Articular chondrocyte of knee joint (primary cell): ENCODE measurements around the gene AASDHPPT. TPM values are rescaled to one million over a fixed set of nuclear protein-coding genes. Genes with fewer than 3 reads are reported as not detected.

Source experiments
- total RNA-seq: library from RNA; depleted of rRNA; stranded (reverse); fragments of >200 nt; gene quantifications from 2 replicates; pipeline ENCODE4 v1.2.3, GENCODE V29; 2012

AASDHPPT gene, protein sequence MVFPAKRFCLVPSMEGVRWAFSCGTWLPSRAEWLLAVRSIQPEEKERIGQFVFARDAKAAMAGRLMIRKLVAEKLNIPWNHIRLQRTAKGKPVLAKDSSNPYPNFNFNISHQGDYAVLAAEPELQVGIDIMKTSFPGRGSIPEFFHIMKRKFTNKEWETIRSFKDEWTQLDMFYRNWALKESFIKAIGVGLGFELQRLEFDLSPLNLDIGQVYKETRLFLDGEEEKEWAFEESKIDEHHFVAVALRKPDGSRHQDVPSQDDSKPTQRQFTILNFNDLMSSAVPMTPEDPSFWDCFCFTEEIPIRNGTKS
- total RNA-seq, result 43.8 and 56.5 TPM in 2 replicates

GRCh38 chr11:106077609-106078455 lies at the start of gene AASDHPPT:
TSS of gene AASDHPPT (plus strand) at chr11:106077662. CDS start at chr11:106077711, 49 bp downstream.

DNA sequence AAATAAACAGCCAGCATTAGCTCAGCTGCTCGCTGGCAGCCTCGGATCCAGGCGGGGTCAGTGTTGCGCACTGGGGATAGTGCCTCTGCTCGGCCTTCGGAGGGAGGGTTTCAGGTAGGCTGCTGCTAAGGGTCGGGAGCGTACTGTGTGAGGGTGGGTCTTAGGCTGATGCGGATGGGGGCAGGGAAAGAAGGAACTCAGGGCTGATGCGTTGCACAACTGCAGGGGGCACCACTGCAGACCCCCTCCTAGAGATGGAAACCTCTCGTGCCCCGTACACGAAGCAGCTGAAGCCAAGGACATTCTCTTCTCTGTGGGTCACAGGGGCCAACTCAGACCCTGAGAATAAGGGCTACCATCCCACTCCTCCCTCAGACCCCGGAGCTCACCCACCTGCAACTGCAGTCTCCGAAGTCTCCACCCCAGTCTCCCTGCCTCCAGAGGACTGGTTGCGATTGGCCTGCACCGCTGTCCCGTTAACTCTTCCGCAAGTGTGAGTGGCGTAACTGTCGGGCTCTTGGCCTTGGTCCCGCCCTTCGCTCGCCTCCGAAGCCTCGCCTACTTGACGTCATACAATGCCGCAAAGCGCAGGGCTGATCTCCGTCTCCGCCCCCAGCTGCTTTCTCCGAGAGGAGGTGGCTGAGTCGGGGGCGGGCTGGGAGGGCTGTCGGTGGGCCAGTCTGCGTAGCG lies 398 bp upstream of the AASDHPPT start, which contains the start of gene KBTBD3:
Gene KBTBD3 (minus strand): TSS at position 429 of the 690 bp plus-strand sequence. CDS start 18,250 bp downstream, outside the sequence.

Other genes with a start within 250 kb of the AASDHPPT start
- 40.8 and 45.4 TPM in 2 replicates for gene MSANTD4, start 55.4 kb upstream of the AASDHPPT start, total RNA-seq
- gene KBTBD3, start 315 bp upstream of the AASDHPPT start, total RNA-seq, result 7.4 and 11.1 TPM in 2 replicates